Brain microvascular endothelial cell (primary cell): ENCODE data around the gene BRF1.

Experiments
- DNase-seq: peaks from one replicate; pipeline ENCODE4 v3.0.0-alpha.2; 2020
- H3K27ac ChIP-seq: fragments of 250-450 bp; sonication (Bioruptor Pico); 2 replicates; pipeline ENCODE4 v1.5.1; 2020; ENCODE audit warnings: mild to moderate bottlenecking, moderate library complexity
- H3K27me3 ChIP-seq: fragments of 250-450 bp; sonication (Bioruptor Pico); replicated peaks from 2 replicates; pipeline ENCODE4 v1.5.1; 2020; ENCODE audit warnings: mild to moderate bottlenecking
- H3K36me3 ChIP-seq: fragments of 250-450 bp; sonication (Bioruptor Pico); replicated peaks from 2 replicates; pipeline ENCODE4 v1.5.1; 2020; ENCODE audit warnings: mild to moderate bottlenecking
- H3K4me3 ChIP-seq: 2 replicates; pipeline ENCODE4 v1.5.1; 2011; ENCODE audit warnings: low read depth, mild to moderate bottlenecking, control low read depth, low read length, moderate library complexity
- in situ Hi-C: cut with HindIII; loops from 2 replicates; pipeline ENCODE4 v1.10.0; 2017; ENCODE audit warnings: low sequenced_read_pairs, low pct_ligation_motif_present
- TF ChIP-seq, protein P1 (sequence below): IDR thresholded peaks from 2 replicates; pipeline ENCODE4 v1.5.1; 2011; ENCODE audit warnings: low read depth, mild to moderate bottlenecking, moderate library complexity, low read length, control low read depth, inconsistent platforms; ENCODE audit errors: missing control alignments

The BRF1 gene

DNA sequence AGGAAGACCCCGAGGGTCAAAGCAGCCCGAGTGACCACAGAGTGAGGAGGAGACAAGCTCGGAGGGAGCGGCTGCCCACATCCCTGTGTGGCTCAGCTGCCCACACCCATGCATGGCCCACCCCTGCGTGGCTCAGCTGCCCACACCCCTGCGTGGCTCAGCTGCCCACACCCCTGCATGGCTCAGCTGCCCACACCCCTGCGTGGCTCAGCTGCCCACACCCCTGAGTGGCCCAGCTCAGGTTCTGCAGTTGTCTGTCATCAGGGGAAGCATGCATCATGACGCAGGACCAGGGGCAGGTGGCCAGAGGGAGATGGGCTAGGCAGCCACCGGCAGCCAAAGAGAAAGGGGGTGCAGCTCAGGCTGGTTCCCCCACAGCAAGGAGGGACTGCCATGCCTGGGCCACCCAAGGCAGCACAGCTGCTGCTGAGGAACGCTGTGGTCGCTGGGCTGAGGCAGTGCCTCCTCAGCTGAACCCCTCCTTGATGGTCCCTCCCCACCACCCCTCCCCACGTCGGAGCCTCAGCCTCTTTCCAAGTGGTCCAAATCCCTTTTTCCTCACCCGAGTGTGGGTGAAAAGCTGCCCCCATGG, 86.4 kb downstream of the BRF1 start:
- in situ Hi-C loops: no loop called here
- peaks cover 18% of the 10 kb centered on the region for H3K36me3 ChIP-seq
- H3K27me3 ChIP-seq: no peaks in the 10 kb centered on the region
- no peak overlapping the region for H3K27ac ChIP-seq
- DNase-seq: no peak
- TF ChIP-seq, protein P1, sequence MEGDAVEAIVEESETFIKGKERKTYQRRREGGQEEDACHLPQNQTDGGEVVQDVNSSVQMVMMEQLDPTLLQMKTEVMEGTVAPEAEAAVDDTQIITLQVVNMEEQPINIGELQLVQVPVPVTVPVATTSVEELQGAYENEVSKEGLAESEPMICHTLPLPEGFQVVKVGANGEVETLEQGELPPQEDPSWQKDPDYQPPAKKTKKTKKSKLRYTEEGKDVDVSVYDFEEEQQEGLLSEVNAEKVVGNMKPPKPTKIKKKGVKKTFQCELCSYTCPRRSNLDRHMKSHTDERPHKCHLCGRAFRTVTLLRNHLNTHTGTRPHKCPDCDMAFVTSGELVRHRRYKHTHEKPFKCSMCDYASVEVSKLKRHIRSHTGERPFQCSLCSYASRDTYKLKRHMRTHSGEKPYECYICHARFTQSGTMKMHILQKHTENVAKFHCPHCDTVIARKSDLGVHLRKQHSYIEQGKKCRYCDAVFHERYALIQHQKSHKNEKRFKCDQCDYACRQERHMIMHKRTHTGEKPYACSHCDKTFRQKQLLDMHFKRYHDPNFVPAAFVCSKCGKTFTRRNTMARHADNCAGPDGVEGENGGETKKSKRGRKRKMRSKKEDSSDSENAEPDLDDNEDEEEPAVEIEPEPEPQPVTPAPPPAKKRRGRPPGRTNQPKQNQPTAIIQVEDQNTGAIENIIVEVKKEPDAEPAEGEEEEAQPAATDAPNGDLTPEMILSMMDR: no peak
- no peak overlapping the region for H3K4me3 ChIP-seq

DNA sequence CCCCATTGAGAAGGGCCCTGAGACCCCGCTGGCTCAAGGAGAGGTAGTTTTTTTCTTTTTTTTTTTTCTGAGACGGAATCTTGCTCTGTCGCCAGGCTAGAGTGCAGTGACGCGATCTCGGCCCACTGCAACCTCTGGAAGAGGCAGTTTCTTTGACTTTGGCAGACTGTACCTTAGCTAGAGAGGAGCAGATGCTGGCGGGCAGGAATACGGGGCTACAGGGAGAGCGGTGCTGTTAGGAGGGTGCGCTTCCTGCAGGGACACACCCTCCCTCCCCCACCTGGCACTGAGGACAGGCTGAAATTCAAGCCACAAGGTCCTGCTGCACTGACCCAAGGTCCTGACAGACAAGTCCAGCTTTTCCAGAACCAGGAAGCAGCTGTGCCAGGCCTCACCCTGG, 87.4 kb downstream of the BRF1 start:
- H3K36me3 ChIP-seq: peaks cover 13% of the 10 kb centered on the region
- no peak for DNase-seq
- no peaks in the 10 kb centered on the region for H3K27me3 ChIP-seq
- in situ Hi-C loops: no loop called here
- H3K4me3 ChIP-seq: no peak overlapping the region
- H3K27ac ChIP-seq: no peak overlapping the region
- TF ChIP-seq, protein P1: no peak

DNA sequence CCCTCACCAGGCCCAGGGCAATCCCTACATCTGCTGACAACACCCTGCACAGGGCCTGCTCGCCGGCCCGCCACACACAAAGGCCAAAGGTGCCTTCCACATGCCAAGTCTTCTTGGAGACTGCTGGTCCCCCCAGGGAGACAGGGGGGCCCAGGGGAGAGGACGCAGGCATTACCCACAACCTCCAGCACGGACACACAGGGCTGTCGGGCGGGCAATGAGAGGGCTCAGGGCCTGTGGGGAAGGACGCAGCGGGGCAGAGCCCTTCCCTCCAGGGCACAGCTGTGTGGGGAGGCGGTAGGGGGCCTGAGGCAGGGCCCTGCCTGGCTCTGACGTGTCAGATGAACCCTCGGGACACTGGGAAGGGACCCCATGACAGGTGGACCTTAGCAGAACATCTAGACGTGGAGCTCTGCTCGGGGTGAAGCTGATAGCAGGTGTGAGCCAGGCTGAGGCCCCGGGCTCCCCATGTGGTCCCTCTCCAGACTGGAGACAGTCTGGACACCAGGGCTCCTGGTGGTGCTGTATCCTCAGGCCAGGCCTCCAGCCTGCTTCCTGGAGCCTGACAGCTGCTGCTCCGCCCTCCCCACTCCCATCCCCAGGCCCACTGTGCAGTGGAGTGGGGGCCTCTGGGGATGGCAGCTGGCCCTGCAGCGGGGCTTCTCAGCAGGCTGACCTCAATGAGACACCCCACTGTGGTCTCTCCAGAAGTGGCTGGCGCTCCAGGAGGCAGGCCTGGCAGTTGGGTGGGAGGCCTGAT, 88.1 kb downstream of the BRF1 start:
- in situ Hi-C loops: no loop called here

DNA sequence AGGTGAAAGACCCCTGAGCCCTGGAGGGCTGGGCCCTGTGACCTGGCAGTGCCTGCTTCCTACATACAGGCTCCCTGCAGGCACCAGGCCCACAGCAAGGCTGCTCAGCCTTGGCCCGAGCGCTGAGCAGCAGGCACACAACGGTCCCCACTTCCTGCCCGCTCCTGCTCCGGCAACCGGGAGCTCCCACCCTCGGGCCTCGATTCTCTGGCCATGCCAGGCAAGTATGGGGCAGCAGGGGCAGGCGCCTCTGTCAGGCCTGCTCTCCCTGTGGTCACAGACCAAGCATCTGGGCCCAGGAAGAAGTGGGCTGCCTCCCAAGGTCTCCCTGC, 89.1 kb downstream of the BRF1 start:
- in situ Hi-C loops: no loop called here
- DNase-seq: no peak
- peaks cover 6% of the 10 kb centered on the region for H3K36me3 ChIP-seq
- H3K4me3 ChIP-seq: no peak overlapping the region
- H3K27ac ChIP-seq: no peak overlapping the region
- H3K27me3 ChIP-seq: no peaks in the 10 kb centered on the region
- TF ChIP-seq, protein P1: no peak

More for the DNA sequence above, 88.1 kb downstream of the BRF1 start:
- Histone ChIP-seq H3K36me3 (peaks cover 13% of the 10 kb centered on the region), H3K27me3 (no peaks in the 10 kb centered on the region), H3K4me3 (no peak overlapping the region), H3K27ac (no peak overlapping the region)
- DNase-seq: no peak
- TF ChIP-seq, protein P1: no peak

DNA sequence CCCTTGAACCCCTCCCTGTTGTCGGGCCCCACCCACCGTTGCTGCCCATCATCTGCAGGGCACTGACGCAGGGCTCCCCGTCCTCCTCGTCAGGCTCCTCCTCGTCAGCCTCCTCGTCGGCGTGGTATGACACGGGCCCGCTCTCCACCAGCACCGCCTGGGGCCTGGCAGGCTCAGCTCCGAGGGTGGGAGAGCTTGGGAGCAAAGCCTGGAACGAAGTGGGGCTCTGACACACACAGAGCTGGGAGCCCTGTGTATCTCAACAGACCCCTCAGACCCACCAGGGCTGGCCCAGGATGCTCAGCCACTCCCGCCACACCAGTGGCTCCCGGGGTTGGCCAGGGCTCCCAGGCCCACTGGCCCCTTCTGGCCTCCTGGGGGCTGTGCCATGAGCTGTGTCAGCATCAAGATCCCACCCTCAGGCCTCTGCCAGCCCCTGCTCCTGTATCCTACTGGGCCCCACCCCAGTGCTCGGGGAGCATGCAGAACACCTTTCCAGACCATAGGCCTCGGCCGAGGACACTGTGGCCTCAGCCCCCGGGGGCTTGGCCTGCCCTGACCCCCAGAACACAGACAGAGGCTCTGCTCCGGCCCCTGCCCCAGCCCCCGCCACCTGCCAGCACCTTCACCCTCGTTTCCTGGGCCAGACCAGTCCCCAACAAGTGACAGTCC, 89.6 kb downstream of the BRF1 start:
- H3K36me3 ChIP-seq: peaks cover 4% of the 10 kb centered on the region
- TF ChIP-seq, protein P1: no peak
- H3K4me3 ChIP-seq: no peak overlapping the region
- H3K27me3 ChIP-seq: no peaks in the 10 kb centered on the region
- no peak overlapping the region for H3K27ac ChIP-seq
- DNase-seq: no peak
- in situ Hi-C loops: no loop called here
